Gastrocnemius medialis (tissue), 4 donors: ENCODE results near the gene RNU1-1. TPM values are rescaled to one million over a fixed set of nuclear protein-coding genes. Genes with fewer than 3 reads are reported as not detected.
"Not testable (repeated sequence)": the region's sequence is repeated elsewhere in the genome, so short reads cannot be mapped to it uniquely, and the experiment has no call there.

Source experiments
- ATAC-seq, 2 donors: fragments of 150-250 bp; one replicate each; pipeline ENCODE4 v1.9.1; 2016
- DNase-seq, 2 donors: peaks; one replicate each; pipeline ENCODE4 v3.0.0-alpha.2; 2019
- H3K27ac ChIP-seq, 4 donors: fragments of 200-600 bp; sonication (generic); 1 replicate in 1 of 4; 2 replicates in 3 of 4; pipeline ENCODE4 v1.5.1; 2016 to 2018; ENCODE audit warnings: mild to moderate bottlenecking in 2 of 4, moderate library complexity in 1 of 4
- H3K27me3 ChIP-seq, 3 donors: fragments of 200-600 bp; sonication (generic) in 2 of 3; 1 replicate in 1 of 3; 2 replicates in 2 of 3; pipeline versions ENCODE4 v1.5.1 to v1.6.0; 2016 to 2019; ENCODE audit warnings: mild to moderate bottlenecking in 1 of 3, moderate library complexity in 1 of 3
- H3K36me3 ChIP-seq, 2 donors: fragments of 200-600 bp; sonication (generic) in 1 of 2; one replicate each; pipeline ENCODE4 v1.5.1; 2017 to 2018
- H3K4me1 ChIP-seq, 2 donors: fragments of 200-600 bp; sonication (generic) in 1 of 2; one replicate each; pipeline ENCODE4 v1.5.1; 2016 to 2017; ENCODE audit warnings: mild to moderate bottlenecking in 2 of 2
- H3K4me3 ChIP-seq, 4 donors: fragments of 200-600 bp; sonication (generic) in 3 of 4; 1 replicate in 1 of 4; 2 replicates in 3 of 4; pipeline ENCODE4 v1.5.1; 2016 to 2019; ENCODE audit warnings: mild to moderate bottlenecking in 2 of 4
- H3K9me3 ChIP-seq, 3 donors: fragments of 200-600 bp; sonication (generic) in 2 of 3; 1 replicate in 1 of 3; 2 replicates in 2 of 3; pipeline ENCODE4 v1.5.1; 2016 to 2019
- POLR2A ChIP-seq, 2 donors: fragments of 450-650 bp; IDR thresholded peaks; one replicate each; pipeline ENCODE4 v1.6.1; 2017; ENCODE audit warnings: antibody characterized with exemption in 2 of 2, mild to moderate bottlenecking in 2 of 2, moderate library complexity in 2 of 2
- in situ Hi-C, 4 donors: fragments of 200-750 bp; cut with MboI; loops; one replicate each; pipeline versions ENCODE4 v1.15.0 to v1.8.0; 2017; ENCODE audit warnings: low sequenced_read_pairs in 4 of 4
- intact Hi-C: fragments of 100-400 bp; cut with DNase I; formaldehyde crosslinking; loops from one replicate; pipeline ENCODE4 v1.15.1; 2023; ENCODE audit warnings: low total_unique reads
- total RNA-seq, 4 donors: library from RNA; depleted of rRNA; stranded (reverse); fragments of >200 nt; gene quantifications; one replicate each; pipeline versions ENCODE4 v1.1.0 to v1.2.3, GENCODE V29; 2016

The RNU1-1 gene
- under 1 TPM in 1 of 4 donors, not detected in 3; under 0.01 TPM for total RNA-seq

DNA sequence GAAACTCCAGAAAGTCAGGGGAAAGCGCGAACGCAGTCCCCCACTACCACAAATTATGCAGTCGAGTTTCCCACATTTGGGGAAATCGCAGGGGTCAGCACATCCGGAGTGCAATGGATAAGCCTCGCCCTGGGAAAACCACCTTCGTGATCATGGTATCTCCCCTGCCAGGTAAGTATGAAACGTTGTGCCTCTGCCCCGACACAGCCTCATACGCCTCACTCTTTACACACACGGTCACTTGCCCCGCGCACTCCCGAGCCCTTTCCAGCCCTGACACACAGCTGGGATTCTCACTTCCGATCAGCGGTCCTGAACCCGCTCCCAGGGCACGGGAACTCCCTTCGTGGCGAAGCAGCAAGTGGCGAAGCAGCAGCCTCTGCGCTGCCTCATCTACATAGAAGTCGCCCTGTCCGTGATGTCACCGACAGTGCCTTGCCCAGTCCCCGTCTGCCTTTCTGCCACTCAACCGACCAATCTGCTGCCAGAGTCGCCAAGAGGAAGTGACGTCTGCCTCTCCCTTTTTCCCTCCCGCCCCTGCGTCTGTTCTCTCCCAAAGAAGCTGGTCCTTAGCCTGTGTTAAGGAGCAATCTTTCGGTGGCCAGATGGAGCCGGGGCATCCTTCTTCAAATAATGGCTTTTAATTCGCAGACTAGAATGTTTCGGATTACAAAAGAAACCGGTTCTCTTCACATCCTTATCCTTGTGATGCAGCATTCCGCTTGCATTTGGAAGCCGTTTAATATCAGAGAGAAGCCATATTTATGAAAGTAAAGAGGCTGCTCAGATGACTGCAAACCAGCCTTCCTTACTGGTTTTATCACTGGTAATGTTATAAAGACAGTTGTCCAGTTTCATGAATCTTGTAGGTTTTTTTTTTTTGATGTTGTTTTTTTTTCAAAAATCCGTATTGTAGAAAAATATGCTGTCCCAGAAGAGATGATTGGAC, at the start of gene RNU1-1:
Gene RNU1-1, minus strand, starts transcription at position 179 of the 949 bp plus-strand sequence.
- DNase-seq (peak; percentile 69 to 74), ATAC-seq (peak; percentile 62 to 64)
- Histone ChIP-seq H3K4me3 (peak within 1 kb of the TSS; percentile 34 to 53 (median 47)), H3K27ac (peak within 1 kb of the TSS; percentile 74 to 89 (median 83)), H3K4me1 (peaks cover 3 to 15% of the 10 kb centered on the region in 2 donors)
- in situ Hi-C loops: loop anchor here in 1 of 4 donors (25.0 kb wide), 1 partner anchor 123 kb away; no protein-coding TSS in a partner anchor
- H3K36me3 ChIP-seq, H3K9me3 ChIP-seq, intact Hi-C loops, H3K27me3 ChIP-seq: not testable (repeated sequence)
- TF ChIP-seq POLR2A (IDR thresholded peaks at IDR 0.05): peak in 1 of 2 donors; percentile 81

DNA sequence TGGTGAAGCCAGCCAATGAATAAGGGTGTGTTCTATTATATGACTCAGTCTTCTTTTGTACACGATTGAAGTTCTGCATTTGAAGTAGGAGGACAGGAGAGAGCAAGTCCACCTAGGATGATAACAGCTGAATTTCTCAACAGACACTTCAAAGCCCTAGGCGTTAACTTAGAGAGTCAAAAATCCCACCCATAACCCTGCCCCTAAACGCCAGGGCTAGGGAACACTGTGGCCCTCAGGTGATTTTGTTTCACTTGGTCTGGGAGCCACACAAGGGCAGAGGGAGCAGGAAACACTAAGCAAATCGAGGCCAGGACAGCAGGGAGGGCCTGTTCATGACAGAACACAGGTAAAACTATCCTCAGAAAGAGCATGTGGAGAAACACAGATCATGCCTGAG, 47.0 kb upstream of the RNU1-1 start:
- H3K4me3 ChIP-seq, H3K4me1 ChIP-seq, DNase-seq, intact Hi-C loops, ATAC-seq, H3K9me3 ChIP-seq, in situ Hi-C loops, H3K27ac ChIP-seq, H3K27me3 ChIP-seq, H3K36me3 ChIP-seq: not testable (repeated sequence)

DNA sequence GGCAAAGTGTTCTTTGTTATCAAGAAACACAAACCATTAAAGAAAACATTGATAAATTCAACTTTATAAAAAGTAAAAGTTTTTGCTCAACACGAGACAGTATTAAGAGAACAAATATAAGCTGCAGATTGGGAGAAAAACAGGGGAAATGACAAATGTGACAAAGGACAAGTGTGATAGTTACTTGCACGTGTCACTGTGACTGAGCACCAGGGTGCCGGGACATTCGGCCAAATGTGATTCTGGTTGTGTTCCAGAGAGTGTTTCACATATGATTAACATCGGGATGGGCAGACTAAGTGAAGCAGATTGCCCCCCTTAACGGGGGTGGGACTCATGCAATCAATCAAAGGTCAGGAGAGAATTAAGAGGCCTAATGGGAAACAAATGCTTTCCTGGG, 46.4 kb upstream of the RNU1-1 start:
- H3K4me1 ChIP-seq, DNase-seq, H3K36me3 ChIP-seq, intact Hi-C loops, ATAC-seq, H3K27me3 ChIP-seq, H3K4me3 ChIP-seq, in situ Hi-C loops, H3K27ac ChIP-seq, H3K9me3 ChIP-seq: not testable (repeated sequence)

DNA sequence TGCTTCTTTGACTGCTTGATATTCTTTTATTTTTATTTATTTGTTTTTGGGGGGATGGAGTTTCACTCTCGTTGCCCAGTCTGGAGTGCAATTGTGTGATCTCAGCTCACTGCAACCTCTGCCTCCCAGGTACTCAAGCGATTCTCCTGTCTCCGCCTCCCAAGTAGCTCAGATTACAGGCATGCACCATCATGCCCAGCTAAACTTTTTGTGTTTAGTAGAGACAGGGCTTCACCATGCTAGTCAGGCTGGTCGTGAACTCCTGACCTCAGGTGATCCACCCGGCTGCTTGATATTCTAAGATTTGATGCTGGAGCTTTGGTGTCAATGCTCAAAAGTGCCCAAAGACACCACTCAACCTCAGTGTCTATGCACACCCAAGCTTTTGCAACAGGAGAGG, 45.6 kb upstream of the RNU1-1 start:
- H3K4me3 ChIP-seq, ATAC-seq, DNase-seq, H3K9me3 ChIP-seq, in situ Hi-C loops, H3K27ac ChIP-seq, H3K27me3 ChIP-seq, intact Hi-C loops, H3K4me1 ChIP-seq, H3K36me3 ChIP-seq: not testable (repeated sequence)

DNA sequence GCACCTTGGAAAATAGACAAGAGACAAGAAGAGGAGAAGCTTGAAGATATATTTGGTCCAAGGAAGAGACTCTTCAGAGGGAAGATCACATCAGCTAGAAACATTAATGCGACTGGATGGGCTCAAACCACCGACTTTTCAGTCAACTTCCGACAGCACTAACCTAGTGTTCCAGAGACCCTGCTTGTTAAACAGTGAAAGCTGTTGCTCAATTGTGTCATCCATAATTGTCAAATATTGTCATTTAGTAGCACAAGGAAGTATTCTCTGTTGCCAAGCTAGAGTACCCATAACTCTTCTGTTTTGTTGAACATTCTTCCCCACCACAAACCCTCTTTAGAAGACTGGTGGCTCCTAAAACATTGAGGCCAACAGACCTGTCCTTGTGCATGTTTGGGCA, 42.9 kb upstream of the RNU1-1 start:
- H3K27me3 ChIP-seq, H3K9me3 ChIP-seq, ATAC-seq, in situ Hi-C loops, intact Hi-C loops, H3K4me3 ChIP-seq, H3K27ac ChIP-seq, H3K4me1 ChIP-seq, H3K36me3 ChIP-seq, DNase-seq: not testable (repeated sequence)

DNA sequence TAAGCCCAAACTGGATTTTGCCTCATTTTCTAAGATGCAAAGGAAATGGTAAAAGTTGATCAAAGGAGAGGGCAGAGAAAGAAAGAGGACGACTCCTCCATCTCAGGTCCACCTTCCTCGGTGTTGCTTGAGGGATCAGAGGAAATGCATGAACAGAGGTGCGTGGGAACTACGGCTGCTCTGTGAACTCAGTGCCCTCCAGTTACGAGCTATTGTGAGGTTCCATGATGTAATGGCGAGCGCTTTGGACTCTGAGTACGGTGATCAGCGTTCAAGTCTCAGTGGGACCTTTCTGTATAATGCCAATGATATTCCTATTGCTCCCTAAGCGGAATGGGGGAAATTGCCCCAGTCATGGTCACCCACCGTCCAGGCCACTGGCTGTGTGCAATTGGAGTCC, 39.2 kb upstream of the RNU1-1 start:
- in situ Hi-C loops, H3K36me3 ChIP-seq, H3K4me3 ChIP-seq, H3K4me1 ChIP-seq, ATAC-seq, DNase-seq, H3K9me3 ChIP-seq, intact Hi-C loops, H3K27me3 ChIP-seq, H3K27ac ChIP-seq: not testable (repeated sequence)

DNA sequence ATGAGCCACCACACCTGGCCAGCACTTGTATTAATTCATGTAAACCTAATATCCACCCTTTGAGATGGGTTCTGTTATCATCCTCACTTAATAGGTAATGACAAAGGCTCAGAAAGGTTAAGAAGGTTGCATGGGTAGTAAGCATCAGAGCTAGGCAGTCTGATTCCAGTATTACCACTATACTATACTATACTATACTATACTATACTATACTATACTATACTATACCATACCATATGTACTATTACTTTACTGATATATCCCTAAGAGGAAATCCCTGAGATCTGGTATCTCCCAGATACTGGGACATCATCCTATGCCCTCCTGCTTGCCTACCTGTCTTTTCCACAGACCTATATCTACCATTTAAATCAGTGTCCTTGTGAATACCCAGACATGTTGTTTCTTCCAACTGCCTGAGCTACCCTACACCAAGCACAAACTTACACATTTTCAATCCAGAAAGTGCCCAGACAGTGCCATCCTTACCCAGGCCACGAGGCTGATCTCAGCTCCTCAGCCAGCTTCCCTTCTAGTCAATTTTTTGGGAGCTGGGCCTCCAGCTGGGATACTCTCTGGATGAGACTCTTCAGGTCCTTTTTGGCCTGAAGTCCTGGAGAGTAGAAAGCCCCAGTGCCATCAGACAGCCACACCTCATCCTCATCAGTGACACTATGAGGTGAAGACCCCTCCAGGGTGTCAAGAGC, 36.3 kb upstream of the RNU1-1 start:
- DNase-seq, intact Hi-C loops, in situ Hi-C loops: not testable (repeated sequence)

GRCh38 chr1:16549545-16549944, 35.5 kb upstream of the RNU1-1 start:
- DNase-seq, in situ Hi-C loops, ATAC-seq, H3K36me3 ChIP-seq, H3K27ac ChIP-seq, intact Hi-C loops, H3K9me3 ChIP-seq, H3K4me3 ChIP-seq, H3K4me1 ChIP-seq: not testable (repeated sequence)
- peaks cover 0 to 14% (median 0%) of the 10 kb centered on the region in 3 donors for H3K27me3 ChIP-seq

More for the DNA sequence above, 36.3 kb upstream of the RNU1-1 start:
- not testable (repeated sequence) for H3K4me1 ChIP-seq, H3K9me3 ChIP-seq, H3K4me3 ChIP-seq, H3K27ac ChIP-seq, H3K36me3 ChIP-seq, ATAC-seq
- H3K27me3 ChIP-seq: peaks cover 0 to 12% (median 0%) of the 10 kb centered on the region in 3 donors

DNA sequence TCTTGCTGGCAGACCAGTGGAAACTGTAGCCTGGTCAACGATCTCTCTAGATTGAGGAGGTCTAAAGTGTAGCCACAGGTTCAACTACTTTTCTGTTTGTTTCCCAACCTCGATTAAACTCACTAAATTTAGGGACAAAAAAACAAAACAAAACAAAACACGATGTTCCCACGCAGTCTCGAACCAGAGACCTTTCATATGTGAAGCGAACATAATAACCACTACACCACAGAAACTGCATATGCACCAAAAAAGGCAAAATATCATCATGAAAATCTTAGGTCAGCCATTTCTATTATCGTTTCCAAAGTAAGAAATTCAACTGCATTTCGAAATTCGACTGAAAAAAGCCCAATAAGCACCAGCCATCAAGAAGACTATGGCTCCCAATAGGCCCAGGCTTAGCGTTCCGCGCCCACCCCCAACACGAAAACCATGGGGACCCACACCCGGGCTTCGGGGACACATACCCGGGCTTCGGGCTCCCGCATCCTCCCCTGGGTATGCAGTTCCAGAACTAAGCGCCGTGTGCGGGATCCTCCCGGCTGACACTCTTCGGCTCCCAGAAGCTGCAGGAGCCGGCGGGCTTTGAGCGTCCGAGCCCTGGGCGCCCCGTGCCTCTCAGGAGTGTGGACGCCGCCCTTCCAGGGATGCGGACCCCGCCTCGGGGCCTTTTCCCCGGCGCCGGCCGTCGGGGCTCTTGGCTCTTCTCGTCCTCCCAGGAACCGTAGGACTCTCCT, 33.6 kb upstream of the RNU1-1 start:
- H3K4me3 ChIP-seq, in situ Hi-C loops, ATAC-seq, H3K36me3 ChIP-seq, intact Hi-C loops, H3K4me1 ChIP-seq, H3K27ac ChIP-seq, H3K9me3 ChIP-seq, DNase-seq: not testable (repeated sequence)
- H3K27me3 ChIP-seq: peaks cover 0 to 14% (median 0%) of the 10 kb centered on the region in 3 donors

DNA sequence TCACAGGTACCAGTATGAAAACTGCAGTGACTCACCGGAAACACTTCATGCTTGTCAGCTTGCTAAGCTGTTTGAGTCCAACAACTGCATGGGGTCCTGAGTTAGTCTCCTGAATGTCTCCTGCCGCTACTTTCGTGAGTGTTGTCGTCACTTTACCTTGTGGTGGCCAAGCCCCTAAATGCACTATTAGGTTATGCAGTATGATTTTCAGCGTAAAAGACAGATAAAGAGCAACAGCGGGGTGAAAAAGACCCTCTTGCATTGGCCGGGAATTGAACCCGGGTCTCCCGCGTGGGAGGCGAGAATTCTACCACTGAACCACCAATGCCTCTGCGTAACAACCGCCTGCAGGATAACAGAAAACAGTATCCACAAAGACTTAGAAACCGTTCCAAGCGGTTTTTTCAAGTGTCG, 31.6 kb upstream of the RNU1-1 start:
- in situ Hi-C loops, DNase-seq, H3K9me3 ChIP-seq, H3K36me3 ChIP-seq, H3K27ac ChIP-seq, H3K4me3 ChIP-seq, H3K4me1 ChIP-seq, ATAC-seq, intact Hi-C loops: not testable (repeated sequence)
- peaks cover 0 to 14% (median 0%) of the 10 kb centered on the region in 3 donors for H3K27me3 ChIP-seq

- DNase-seq, H3K27me3 ChIP-seq, ATAC-seq, H3K36me3 ChIP-seq, H3K27ac ChIP-seq, H3K4me1 ChIP-seq, H3K9me3 ChIP-seq, H3K4me3 ChIP-seq, intact Hi-C loops, in situ Hi-C loops: not testable (repeated sequence)
Measured at GRCh38 chr1:16540421-16540893, 26.4 kb upstream of the RNU1-1 start.
